GM12878 (cell line): ENCODE data around the gene SLC25A45. TPM values are rescaled to one million over a fixed set of nuclear protein-coding genes. Genes with fewer than 3 reads are reported as not detected.

Experiments
- CREM ChIP-seq: IDR thresholded peaks from 2 replicates; pipeline ENCODE4 v1.6.1; 2014; ENCODE audit warnings: antibody characterized with exemption, low read depth
- DPF2 ChIP-seq: fragments of 450-650 bp; IDR thresholded peaks from 2 replicates; pipeline ENCODE4 v1.6.1; 2017; ENCODE audit warnings: mild to moderate bottlenecking
- EP300 ChIP-seq, 2 experiments: fragments of 150-350 bp in 1 of 2; IDR thresholded peaks; 2 replicates each; pipeline ENCODE4 v1.6.1; 2011 to 2012; ENCODE audit warnings: low read depth in 2 of 2, low read length in 2 of 2, borderline replicate concordance in 1 of 2, improper control_type of control experiment in 1 of 2, inconsistent platforms in 1 of 2; ENCODE audit not compliant: control insufficient read depth in 1 of 2
- GATAD2B ChIP-seq: fragments of 450-650 bp; conservative IDR thresholded peaks from 2 replicates; pipeline ENCODE4 v1.6.1; 2017; ENCODE audit warnings: low read depth, mild to moderate bottlenecking, moderate library complexity
- IKZF2 ChIP-seq, 2 experiments: fragments of 450-650 bp; IDR thresholded peaks; 2 replicates each; pipeline ENCODE4 v1.6.1; 2017; ENCODE audit warnings: mild to moderate bottlenecking in 2 of 2, moderate library complexity in 2 of 2
- MEF2B ChIP-seq: fragments of 450-650 bp; IDR thresholded peaks from 2 replicates; pipeline ENCODE4 v1.6.1; 2018; ENCODE audit warnings: mild to moderate bottlenecking, moderate library complexity; ENCODE audit not compliant: partially characterized antibody, poor library complexity, severe bottlenecking
- MLLT1 ChIP-seq: fragments of 450-650 bp; IDR thresholded peaks from 2 replicates; pipeline ENCODE4 v1.6.1; 2016; ENCODE audit warnings: mild to moderate bottlenecking
- MTA2 ChIP-seq: fragments of 450-650 bp; IDR thresholded peaks from 2 replicates; pipeline ENCODE4 v1.6.1; 2016; ENCODE audit warnings: low read depth, mild to moderate bottlenecking, moderate library complexity
- MYC ChIP-seq: IDR thresholded peaks from 2 replicates; pipeline ENCODE4 v1.6.1; 2011; ENCODE audit warnings: mild to moderate bottlenecking, low read length, moderate library complexity, inconsistent platforms; ENCODE audit not compliant: insufficient read depth, insufficient replicate concordance, insufficient read length, severe bottlenecking
- NFXL1 ChIP-seq: fragments of 450-650 bp; IDR thresholded peaks from 2 replicates; pipeline ENCODE4 v1.6.1; 2017; ENCODE audit warnings: antibody characterized with exemption, mild to moderate bottlenecking, borderline replicate concordance
- NR2F1 ChIP-seq: fragments of 450-650 bp; conservative IDR thresholded peaks from 2 replicates; pipeline ENCODE4 v1.6.1; 2017; ENCODE audit warnings: mild to moderate bottlenecking
- NRF1 ChIP-seq: conservative IDR thresholded peaks from 2 replicates; pipeline ENCODE4 v1.6.1; 2011; ENCODE audit warnings: mild to moderate bottlenecking, low read depth, low read length, improper control_type of control experiment
- POLR2A ChIP-seq: IDR thresholded peaks from 2 replicates; pipeline ENCODE4 v1.6.1; 2011; ENCODE audit warnings: low read depth, mild to moderate bottlenecking, low read length
- POLR2AphosphoS2 ChIP-seq: IDR thresholded peaks from 2 replicates; pipeline ENCODE4 v1.6.1; 2011; ENCODE audit warnings: low read depth, mild to moderate bottlenecking, low read length, improper control_type of control experiment, moderate library complexity
- POU2F2 ChIP-seq: IDR thresholded peaks from 3 replicates; pipeline ENCODE4 v1.6.1; 2011; ENCODE audit warnings: low read depth, mild to moderate bottlenecking, low read length, borderline replicate concordance
- PRDM15 ChIP-seq: fragments of 450-650 bp; formaldehyde crosslinking; IDR thresholded peaks from 2 replicates; pipeline ENCODE4 v1.4.0; 2020; ENCODE audit warnings: mild to moderate bottlenecking, moderate library complexity
- RAD51 ChIP-seq: fragments of 450-650 bp; IDR thresholded peaks from 2 replicates; pipeline ENCODE4 v1.6.1; 2016; ENCODE audit warnings: moderate library complexity, mild to moderate bottlenecking, inconsistent platforms
- SMARCA5 ChIP-seq: fragments of 450-650 bp; IDR thresholded peaks from 2 replicates; pipeline ENCODE4 v1.6.1; 2017; ENCODE audit warnings: mild to moderate bottlenecking
- ZNF592 ChIP-seq: fragments of 450-650 bp; IDR thresholded peaks from 2 replicates; pipeline ENCODE4 v1.6.1; 2017; ENCODE audit warnings: mild to moderate bottlenecking, moderate library complexity
- polyA plus RNA-seq, 11 experiments: library from polyadenylated mRNA; depleted of rRNA in 4 of 11; unstranded in 6 of 11; stranded (reverse) in 5 of 11; fragments of >200 nt; fragmentation: Nextera tagmentation in 4 of 11; fragmentation: Illumina TruSeq in 1 of 11; extraction: Ambion mirVana in 4 of 11; extraction: Trizol in 1 of 11; gene quantifications; 1 replicate in 1 of 11; 2 replicates in 10 of 11; pipeline versions ENCODE4 v1.2.1 to v1.2.3, GENCODE V29; 2011 to 2016; ENCODE audit warnings: inconsistent platforms in 2 of 11, missing spikeins in 2 of 11, low read depth in 1 of 11
- total RNA-seq, 4 experiments: library from RNA; depleted of rRNA in 3 of 4; stranded (reverse); fragments of >200 nt in 3 of 4; fragmentation: Illumina TruSeq in 1 of 4; extraction: Trizol in 1 of 4; gene quantifications; 2 replicates each; pipeline versions ENCODE4 v1.2.1 to v1.2.3, GENCODE V29; 2013 to 2021

The SLC25A45 gene
- total and polyA plus RNA-seq, 10 of the 15 experiments (the other 5 are each of a cell fraction or from before 2014, with no cell fraction given), result 4.1 to 35.2 (median 20.3) TPM

GRCh38 chr11:65386307-65387140 lies 4.1 kb upstream of the SLC25A45 start, which contains the start of gene FRMD8 (continued):
- TF ChIP-seq ZNF592 (peak; percentile 86; the same call in 1 of the 2 replicates), PRDM15 (CRISPR knock-in tag) (no peak), DPF2 (peak; percentile 77), MEF2B (peak; percentile 22), RAD51 (no peak), CREM (peak; percentile 42; the same call in 1 of the 2 replicates), GATAD2B (peak; percentile 100), POLR2A (peak; percentile 93), EP300 (IDR thresholded peaks at IDR 0.05; ENCODE audit: borderline replicate concordance in 1 of 2, control insufficient read depth in 1 of 2, low read depth in 2 of 2, low read length in 2 of 2) (no peak), MTA2 (peak; percentile 71), NR2F1 (peak; percentile 54; the same call in 1 of the 2 replicates), POU2F2 (no peak), IKZF2 (IDR thresholded peaks at IDR 0.05) (peak in 1 of 2 experiments; percentile 47; a peak in 1 of 4 replicates), MLLT1 (0 out of 2 replicates have a peak, but pooled peaks have one; percentile 1), POLR2AphosphoS2 (0 out of 2 replicates have a peak, but pooled peaks have one; percentile 66), NFXL1 (no peak), NRF1 (peak; percentile 67), SMARCA5 (peak; percentile 89), MYC (peak; percentile 44)
